Globus pallidus (tissue), 1 donor: ENCODE results near the gene SBNO1.
"Not testable (repeated sequence)": the region's sequence is repeated elsewhere in the genome, so short reads cannot be mapped to it uniquely, and the experiment has no call there.

ENCODE experiments used
- DNase-seq: peaks from one replicate; pipeline ENCODE4 v3.0.0-alpha.2; 2015; ENCODE audit warnings: low spot score

Gene SBNO1

GRCh38 chr12:123270214-123271000 is 94.2 kb downstream of the SBNO1 start:
- DNase-seq = peak; percentile 50

DNA sequence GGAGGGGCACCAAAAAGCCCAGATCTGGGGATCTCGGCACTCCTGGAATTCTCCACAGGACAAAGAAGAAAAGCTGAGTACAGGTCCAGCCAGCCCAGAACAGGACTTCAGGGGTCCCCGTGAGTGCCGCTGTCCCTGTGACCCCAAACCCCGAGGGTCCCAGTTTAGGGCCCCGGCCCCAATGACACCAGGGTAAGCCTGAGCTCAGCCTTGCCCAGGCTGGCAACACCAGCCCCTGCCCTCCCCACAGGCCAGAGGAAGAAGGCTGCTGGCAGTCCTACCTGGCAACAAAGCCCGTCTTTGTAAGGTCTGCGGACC is 94.8 kb downstream of the SBNO1 start:
- DNase-seq = peak; percentile 66

GRCh38 chr12:123269395-123269892 is 95.2 kb downstream of the SBNO1 start:
- DNase-seq = peak; percentile 94

- DNase-seq = peak; percentile 78
These were observed 95.8 kb downstream of the SBNO1 start for GRCh38 chr12:123268850-123269249.

- peak; percentile 87 for DNase-seq
These were observed 96.4 kb downstream of the SBNO1 start for GRCh38 chr12:123267991-123268843.

DNA sequence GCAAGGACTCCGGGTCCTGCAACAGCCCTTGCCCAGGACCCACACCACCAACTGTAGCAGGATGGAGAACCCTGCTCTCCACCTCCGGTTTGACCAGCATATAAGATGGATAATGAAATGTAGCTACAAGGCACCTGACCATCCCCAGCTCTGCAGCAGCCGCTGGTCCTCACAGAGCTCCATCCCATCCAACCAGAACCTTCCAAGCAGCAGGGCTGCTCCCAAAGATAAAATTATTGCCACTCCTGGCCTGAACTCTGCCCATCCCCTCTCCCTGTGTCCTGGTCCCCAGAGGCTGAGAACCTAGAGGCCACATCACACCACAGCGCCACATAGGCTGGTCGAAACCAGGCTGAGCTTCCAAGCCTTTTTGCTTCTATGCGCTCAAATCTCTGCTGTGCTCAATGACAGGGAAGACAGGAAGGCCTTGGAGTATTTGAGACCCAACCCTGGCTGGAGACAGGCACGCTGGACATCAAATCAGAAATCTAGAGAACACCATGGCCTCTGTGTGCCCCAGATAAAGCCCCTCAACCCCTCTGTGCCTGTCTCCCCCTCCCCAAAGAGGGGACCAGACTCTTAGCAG is 97.2 kb downstream of the SBNO1 start:
- DNase-seq = no peak

- no peak for DNase-seq
These were observed 97.9 kb downstream of the SBNO1 start for GRCh38 chr12:123266679-123267277.

DNA sequence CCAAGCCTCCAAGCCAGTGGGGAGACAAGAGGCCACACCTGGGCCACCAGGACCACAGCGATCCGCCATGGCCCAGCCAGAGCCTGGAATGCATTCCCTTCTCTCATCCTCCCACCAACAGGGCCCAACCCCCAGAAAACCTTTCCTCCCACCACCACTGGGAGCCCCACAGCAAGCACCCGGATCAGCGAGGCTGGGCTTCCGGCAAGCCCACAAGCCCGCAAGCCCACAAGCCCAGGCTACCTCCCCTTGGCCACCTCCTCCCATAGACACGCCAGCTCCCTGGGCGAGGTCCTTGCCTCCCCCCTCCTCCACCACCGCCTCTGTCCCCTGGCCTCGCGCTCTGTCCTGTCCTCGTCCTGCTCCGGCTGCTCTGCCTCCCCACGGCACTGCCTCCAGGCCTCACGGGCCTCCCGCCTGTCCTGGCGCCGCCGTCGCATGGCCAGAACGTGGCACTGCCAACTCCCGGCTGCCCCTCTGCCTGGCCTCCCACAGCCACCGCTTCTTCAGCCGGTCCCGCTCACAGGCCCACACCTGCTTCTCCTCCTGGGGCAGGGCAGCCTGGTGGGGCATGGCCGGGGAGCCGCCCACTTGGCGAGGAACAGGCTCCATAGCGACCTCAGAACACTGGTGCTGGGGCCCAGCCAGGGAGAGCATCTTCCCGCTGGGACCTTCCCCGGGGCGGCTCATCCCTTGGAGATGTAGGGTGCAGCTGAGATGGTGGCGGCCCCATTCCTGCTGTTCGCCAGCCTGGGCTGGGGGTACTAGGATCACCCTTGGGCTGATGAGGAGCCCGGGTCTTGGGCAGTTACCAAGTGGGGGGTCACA is 98.6 kb downstream of the SBNO1 start:
- no peak for DNase-seq

DNA sequence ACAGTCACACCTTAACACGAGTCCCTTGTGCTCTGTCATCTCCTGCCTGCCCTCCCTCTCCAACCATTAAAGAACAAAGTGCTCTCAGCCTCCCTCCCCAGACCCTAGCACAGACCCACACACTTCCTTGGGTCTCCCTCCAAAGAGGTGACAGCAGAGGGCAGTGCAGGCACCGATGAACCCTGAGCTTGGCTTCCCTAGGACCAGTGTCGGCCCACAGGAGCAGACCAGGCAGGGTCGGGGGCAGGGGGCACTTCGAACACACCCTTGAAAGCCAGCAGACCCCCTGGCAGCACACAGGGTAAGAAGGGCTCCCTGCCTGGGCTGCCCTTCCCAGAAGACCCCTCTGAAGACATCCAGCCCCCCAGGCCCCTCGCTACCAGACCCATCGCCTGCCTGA is 100.0 kb downstream of the SBNO1 start:
- no peak for DNase-seq

DNA sequence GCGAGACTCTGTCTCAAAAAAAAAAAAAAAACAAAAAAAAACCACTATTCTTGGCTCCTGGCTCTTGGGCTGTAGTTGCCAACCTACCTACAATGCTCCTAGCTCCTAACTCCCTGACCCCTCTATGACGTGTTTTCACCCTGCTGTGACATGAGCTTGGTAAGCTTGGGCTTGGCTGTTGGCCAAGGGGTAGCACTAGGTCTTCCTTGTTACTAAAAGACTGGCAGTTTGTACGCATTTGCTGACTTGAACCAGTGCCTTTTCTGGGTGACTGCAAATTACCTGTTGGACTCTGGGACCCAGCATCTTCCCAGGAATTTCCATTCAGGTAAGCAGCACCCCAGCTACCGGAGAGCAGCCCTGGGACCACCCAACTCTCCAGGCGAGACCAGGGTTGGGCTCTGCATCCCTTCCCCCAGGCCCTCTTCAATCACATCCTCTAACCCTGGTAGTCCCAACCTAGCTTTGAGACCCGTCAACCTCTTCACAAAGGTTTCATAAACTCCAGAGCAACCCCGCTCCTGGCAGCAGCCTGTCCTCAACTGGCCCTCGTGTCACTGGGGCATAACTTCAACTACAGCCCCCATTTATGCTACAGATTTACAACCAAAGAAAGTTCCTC is 101.3 kb downstream of the SBNO1 start:
- DNase-seq = no peak

- no peak for DNase-seq
These were observed 103.5 kb downstream of the SBNO1 start for GRCh38 chr12:123261196-123261595.

DNA sequence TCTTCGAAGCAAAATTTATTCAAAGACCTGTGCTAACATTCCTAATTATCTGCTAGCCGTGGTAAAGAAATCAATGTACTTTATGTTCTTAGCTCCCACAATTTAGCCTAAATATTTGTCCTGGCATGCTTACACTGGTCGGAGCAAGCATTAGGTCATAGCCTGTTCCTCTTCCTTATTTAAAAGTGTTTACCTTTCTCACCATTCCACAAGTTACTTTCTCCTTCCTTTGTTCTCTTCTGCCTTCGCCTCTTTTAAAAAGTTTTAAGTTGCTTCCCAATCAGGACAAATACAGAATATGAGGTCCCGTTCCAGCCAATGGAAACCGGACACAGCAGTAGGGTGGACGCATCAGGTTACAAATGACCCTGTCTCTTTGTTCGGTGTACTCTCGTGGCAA is 104.6 kb downstream of the SBNO1 start:
- no peak for DNase-seq

DNA sequence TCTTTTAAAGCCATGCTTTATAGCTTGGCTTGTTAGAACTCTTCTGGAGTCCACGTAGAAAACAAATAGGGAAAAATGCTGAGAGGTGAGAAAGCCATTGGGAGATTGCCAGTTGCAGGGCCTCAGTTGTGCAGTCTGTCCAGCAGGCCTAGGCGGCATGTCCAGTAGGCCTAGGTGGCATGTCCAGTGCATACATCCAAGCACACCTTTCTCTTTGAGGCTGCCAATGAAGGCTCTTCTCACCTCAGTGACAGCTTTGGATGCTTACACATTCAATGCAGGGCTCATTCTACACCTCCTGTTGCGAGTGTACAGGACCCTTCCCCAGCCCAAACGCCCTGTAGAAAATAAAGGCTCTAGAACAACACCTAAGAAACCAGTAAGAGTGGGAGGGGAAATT is 106.1 kb downstream of the SBNO1 start:
- DNase-seq = no peak

GRCh38 chr12:123254853-123255446 is 109.7 kb downstream of the SBNO1 start:
- DNase-seq = no peak

- peak; percentile 78 for DNase-seq
These were observed 110.8 kb downstream of the SBNO1 start for GRCh38 chr12:123253641-123254459.

DNA sequence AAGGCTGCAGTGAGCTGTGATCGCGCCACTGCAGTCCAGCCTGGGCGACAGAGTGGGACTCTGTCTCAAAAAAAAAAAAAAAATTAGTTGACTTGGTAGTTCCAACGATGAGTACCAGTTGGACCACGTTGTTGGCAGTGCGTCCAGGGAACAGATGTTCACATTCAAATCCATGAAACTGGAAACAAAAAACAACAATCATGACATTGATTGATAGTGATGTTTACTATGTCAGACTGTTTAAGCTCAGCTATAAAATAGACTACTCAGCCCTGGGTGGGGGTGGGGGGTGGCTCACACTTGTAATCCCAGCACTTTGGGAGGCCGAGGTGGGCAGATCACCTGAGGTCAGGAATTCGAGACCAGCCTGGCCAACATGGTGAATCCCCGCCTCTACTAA is 112.3 kb downstream of the SBNO1 start:
- not testable (repeated sequence) for DNase-seq

DNA sequence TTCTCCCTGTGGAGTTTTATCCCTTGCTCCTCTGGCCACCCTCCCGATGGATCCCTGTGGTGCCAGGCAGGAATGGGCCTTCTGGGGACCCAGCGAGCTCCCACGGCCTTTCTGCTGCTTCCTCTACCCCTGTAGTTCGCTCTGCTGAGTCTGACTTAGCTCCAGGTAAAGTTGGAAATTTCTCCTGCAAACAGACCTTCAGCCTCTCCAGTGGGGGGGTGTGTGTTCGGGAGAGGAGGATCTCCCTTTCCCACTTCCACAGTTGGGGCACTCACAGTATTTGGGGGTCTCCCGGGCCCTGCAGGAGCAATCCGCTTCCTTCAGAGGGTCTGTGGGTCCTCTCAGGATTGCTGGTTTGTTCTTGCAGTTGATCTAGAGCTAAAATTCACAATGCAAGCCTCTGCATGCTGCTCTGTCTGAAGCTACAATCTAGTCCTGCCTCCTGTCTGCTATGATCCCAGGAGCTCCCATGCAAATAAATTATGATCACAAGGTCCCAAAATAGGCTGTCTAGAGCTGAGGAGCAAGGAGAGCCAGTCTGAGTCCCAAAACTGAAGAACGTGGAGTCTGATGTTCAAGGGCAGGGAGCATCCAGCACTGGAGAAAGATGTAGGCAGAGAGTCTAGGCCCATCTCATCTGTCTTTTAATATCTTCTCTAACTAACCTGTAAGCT is 113.1 kb downstream of the SBNO1 start:
- DNase-seq = no peak

DNA sequence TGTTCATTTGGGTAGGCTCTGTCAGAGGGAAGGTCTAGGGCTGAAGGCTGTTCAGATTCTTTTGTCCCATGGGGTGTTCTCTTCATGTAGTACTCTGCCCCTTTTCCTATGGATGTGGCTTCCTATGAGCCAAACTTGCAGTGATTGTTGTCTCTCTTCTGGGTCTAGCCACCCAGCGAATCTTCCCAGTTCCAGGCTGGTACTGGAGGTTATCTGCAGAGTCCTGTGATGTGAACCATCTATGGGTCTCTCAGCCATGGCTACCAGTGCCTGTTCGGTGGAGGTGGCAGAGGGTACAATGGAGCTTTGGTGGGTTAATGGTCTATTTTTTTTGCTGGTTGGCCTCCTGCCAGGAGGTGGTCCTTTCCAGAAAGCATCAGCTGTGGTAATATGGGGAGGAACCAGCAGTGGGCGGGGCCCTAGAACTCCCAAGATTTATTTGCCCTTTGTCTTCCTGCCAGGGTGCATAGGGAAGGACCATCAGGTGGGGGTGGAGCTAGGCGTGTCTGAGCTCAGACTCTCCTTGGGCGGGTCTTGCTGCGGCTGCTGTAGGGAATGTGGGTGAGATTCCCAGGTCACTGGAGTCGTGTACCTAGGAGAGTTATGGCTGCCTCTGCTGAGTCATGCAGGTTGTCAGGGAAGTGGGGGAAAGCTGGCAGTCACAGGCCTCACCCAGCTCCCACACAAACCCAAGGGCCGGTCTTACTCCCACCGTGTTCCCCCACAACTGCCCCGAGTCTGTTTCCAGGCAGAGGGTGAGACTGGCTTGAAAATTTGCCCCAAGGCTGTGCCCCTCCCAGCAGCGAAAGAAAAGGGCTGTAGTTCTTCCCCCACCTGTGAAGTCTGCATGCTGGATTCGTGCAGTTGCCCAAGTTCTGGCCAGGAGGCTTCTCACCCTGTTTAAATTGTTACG is 113.9 kb downstream of the SBNO1 start:
- DNase-seq = no peak
